NCI-H82 (cell line): ENCODE data around the gene CACNA1C.
"Not testable (repeated sequence)": the region's sequence is repeated elsewhere in the genome, so short reads cannot be mapped to it uniquely, and the experiment has no call there.

Experiments used
- DNase-seq: peaks from one replicate; lab custom pipeline; 2025; lab: John Stamatoyannopoulos, UW

Gene CACNA1C

DNA sequence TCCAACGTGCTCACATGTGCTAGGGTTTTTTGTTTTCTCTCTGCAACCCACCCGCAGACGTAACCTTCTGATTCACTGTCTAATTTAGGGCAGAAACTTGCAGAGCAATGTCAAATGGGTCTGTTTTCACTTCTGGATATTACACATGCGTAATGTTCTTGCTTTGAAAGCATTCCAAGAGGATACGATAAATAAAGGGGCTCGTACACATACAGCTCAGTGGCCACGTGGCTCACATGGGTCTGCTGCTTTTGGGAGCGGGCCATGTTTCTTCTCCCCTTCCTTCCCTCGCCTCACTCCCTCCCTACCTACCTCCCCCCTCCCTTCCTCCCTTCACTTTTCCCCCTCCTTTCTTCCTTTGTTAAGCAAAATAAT lies 23.4 kb downstream of the CACNA1C start:
- no peak for DNase-seq

- no peak for DNase-seq
Observed at GRCh38 chr12:2076728-2077127, 23.9 kb downstream of the CACNA1C start.

GRCh38 chr12:2080604-2081003 lies 27.8 kb downstream of the CACNA1C start:
- DNase-seq = no peak

DNA sequence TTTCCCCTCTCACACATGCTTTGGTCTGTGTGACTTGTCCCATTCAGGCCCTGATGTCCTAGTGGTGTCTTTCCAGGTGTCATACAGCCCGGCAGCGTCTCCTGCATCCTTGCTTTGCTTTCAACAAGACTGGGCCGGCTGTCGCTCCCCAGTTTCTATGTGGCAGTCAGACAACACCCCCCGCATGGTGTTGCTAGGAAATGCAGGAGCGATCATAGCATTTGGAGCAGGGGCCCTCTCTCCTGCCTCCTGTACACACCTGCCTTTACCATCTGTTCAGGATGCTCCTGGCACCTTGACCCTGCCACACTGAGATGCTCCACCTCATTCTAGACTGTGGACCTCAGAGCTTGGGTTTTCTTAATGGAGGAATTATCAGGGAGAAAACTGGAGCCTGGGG lies 29.5 kb downstream of the CACNA1C start:
- peak; percentile 66 for DNase-seq

DNA sequence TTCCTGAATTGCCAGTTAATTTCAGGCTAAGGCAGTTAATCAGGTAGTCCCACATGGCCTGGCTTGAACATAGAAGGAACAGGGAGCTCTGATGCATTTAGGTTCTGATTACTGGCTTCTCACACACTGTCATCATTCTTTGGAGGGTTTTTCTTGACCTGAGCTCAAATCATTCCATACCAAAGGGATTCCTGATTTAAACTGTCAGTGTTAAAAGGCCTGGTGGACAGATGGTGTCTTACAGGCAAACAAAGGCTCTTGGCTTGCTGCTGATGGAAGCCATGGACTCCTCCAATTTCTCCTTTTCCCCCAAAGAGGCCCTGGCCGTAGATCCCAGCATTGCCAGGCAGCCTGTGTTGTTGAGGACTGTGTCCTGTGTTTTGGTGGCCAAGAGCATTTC lies 30.2 kb downstream of the CACNA1C start:
- DNase-seq = peak; percentile 69

GRCh38 chr12:2083561-2083960 lies 30.8 kb downstream of the CACNA1C start:
- no peak for DNase-seq

- peak; percentile 40 for DNase-seq
Observed at GRCh38 chr12:2084553-2085296, 31.9 kb downstream of the CACNA1C start.

DNA sequence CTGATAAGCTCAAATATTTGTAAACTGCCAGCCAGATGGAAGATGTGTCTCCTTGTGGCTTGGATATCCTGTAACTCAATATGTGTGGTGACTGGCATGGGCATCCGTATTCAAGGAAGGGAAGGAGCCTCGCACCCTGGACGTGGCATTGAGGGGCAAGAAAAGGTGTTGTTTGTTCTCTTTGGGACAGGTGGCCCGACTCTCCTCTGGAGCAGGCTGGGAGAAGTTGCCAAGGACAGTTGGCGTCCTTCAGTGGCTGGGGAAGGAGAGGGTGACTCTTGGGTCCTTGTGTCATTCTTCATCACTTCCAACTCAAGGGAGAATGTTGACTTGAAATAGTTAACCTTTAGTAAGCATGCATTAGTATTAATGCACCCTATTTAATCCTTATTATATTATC lies 39.6 kb downstream of the CACNA1C start:
- DNase-seq = no peak

DNA sequence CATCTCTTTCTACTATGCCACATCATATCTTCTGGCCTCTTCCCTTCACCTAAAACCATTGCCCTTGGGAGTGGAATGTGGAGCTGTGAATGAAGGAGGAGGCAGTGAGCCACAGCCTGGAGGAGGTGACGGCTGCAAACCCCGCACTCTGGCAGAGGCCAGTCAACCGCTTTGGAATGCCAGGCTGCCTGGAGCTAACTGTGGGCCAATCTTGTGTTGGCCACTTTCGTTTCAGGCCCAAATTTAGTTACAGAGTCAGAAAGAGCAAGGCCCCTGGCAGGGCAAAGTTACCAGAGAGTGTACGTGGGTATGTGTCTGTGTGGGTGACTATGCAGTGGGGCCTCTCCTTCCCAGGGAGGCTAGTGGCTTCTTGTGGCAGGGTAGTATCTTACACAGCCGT lies 40.1 kb downstream of the CACNA1C start:
- DNase-seq = no peak

- DNase-seq = no peak
Observed at GRCh38 chr12:2094597-2094996, 41.8 kb downstream of the CACNA1C start.

- no peak for DNase-seq
Observed at GRCh38 chr12:2095878-2096277, 43.1 kb downstream of the CACNA1C start.

DNA sequence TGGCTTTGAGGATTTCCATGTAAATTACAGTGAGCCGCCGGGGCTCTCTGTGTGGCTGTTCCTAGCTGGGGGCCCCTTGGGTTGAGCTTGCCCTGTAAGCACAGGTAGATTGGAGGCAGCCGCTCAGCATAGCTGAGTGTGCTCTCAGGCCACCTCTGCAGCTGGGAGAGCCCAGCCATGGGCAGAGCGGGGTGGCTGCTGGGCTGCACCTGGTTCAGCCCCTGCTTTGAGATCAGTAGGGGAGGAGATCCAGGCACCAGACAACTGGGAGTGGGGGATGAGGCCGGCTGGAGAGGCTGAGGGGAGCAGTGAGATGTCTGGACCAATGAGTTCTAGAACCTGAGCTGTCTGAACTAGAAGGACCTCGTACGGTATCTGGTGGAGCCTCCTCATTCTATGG lies 44.8 kb downstream of the CACNA1C start:
- DNase-seq = peak; percentile 34

GRCh38 chr12:2098852-2099251 lies 46.1 kb downstream of the CACNA1C start:
- no peak for DNase-seq

- no peak for DNase-seq
Observed at GRCh38 chr12:2099595-2099994, 46.8 kb downstream of the CACNA1C start.

DNA sequence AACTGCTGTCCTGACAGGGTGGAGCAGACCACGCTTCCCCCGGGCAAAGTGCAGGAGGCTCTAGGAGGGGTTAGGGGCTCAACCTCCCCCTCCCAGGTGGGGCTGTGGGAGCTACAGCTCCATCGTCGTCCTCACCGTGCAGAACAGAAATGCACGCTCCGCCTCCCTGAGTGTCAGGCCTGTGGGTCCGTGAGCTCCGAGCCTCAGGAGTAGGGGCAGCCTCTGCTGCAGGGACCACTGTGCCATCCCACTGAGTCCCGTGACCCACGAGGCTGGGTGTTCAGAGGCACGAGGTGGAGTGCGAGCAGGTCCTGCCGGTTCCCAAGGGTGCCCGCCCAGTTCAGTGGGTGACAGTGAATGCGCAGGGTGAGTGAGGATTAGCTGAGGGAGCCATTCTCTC lies 48.6 kb downstream of the CACNA1C start:
- DNase-seq = no peak

DNA sequence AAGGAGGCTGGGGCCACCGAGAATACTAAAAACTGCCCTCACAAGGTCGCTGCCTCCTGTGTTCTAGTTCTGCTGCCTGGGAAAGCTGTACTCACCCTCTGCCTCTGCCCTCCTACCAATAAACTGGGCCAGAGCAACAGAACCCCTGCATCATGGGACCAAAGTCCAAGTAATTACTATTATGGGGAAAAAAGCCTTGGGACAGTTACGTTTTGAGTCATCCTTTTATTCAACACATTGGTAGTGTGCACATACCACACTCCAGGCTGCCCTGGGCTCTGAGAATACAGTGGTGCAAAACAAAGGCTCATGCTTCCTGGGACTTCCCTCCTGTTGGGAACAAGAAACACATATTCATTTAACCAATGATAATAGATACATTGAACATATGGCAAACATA lies 49.0 kb downstream of the CACNA1C start:
- DNase-seq = no peak

DNA sequence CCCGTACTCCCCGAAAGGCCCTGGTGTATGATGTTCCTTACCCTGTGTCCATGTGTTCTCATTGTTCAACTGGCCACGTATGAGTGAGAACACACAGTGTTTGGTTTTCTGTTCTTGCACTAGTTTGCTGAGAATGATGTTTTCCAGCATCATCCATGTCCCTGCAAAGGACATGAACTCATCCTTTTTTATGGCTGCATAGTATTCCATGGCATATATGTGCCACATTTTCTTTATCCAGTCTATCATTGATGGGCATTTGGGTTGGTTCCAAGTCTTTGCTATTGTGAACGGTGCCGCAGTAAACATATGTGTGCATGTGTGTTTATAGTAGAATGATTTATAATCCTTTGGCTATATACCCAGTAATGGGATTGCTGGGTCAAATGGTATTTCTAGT lies 49.9 kb downstream of the CACNA1C start:
- DNase-seq = not testable (repeated sequence)

- DNase-seq = not testable (repeated sequence)
Observed at GRCh38 chr12:2105387-2105786, 52.6 kb downstream of the CACNA1C start.

GRCh38 chr12:2108166-2108565 lies 55.4 kb downstream of the CACNA1C start:
- DNase-seq = no peak

- DNase-seq = no peak
Observed at GRCh38 chr12:2108975-2109671, 56.3 kb downstream of the CACNA1C start.

- DNase-seq = no peak
Observed at GRCh38 chr12:2110127-2110526, 57.3 kb downstream of the CACNA1C start.

DNA sequence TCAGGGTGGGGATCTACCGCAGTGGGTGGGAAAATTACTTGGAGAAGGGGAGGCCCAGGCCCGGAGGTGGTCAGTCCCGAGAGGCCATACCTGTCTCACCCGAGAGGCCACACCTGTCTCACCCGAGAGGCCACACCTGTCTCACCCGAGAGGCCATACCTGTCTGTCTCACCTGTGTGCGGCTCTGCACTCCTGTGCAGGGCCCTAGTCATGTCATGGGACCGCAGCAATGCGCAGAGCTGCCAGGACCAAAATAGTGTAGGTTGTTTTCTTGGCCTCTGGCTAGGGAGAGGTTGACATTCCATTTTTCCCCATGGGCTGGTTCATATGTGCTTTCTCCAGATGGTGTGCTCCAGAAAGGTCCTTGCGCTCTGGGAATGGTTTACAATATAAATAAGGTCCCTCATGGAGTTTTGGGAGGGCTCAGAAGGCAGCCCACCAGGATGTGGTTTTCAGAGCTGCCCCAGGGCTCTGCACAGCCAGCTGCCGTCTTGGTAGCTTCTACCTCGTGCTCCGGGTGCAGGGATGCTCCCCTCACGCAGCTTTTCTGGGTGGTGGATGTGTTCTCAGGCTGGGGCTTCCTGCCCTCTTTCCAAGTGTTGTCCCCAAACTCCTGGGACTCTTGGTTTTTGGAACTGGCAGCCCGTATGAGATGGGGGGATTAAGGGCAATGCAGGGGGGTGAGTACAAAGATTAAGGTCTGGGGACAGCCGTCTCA lies 58.2 kb downstream of the CACNA1C start:
- peak; percentile 83 for DNase-seq

DNA sequence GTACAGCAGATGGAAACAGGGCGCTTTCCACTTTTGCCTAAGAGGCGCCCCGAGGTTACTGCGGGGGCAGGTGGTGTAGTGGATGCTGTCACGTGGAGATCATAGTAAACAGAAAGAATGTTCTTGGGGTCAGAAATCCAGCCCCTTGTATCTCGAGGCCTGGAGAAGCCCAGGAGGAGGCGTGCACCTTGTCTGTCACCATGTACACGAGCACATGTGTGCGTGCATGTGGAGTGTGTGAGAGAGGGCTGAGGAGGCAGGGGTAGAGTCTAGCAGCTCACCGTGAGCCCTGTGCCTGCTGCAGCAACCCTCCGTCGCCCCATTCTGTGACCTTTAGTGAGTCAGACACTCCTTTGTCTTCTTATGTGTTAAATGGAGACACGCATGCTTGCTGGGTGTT lies 59.0 kb downstream of the CACNA1C start:
- DNase-seq = peak; percentile 66
